HG02759 (cell line): ENCODE measurements around the gene TOM1L2.
"Not testable (repeated sequence)": the region's sequence is repeated elsewhere in the genome, so short reads cannot be mapped to it uniquely, and the experiment has no call there.

Source experiments
- ATAC-seq: cut with Tn5 transposase; IDR thresholded peaks from one replicate; pipeline ENCODE4 v1.9.1; 2021; ENCODE audit warnings: mild to moderate bottlenecking, moderate library complexity; ENCODE audit not compliant: unreplicated experiment

TOM1L2 gene

DNA sequence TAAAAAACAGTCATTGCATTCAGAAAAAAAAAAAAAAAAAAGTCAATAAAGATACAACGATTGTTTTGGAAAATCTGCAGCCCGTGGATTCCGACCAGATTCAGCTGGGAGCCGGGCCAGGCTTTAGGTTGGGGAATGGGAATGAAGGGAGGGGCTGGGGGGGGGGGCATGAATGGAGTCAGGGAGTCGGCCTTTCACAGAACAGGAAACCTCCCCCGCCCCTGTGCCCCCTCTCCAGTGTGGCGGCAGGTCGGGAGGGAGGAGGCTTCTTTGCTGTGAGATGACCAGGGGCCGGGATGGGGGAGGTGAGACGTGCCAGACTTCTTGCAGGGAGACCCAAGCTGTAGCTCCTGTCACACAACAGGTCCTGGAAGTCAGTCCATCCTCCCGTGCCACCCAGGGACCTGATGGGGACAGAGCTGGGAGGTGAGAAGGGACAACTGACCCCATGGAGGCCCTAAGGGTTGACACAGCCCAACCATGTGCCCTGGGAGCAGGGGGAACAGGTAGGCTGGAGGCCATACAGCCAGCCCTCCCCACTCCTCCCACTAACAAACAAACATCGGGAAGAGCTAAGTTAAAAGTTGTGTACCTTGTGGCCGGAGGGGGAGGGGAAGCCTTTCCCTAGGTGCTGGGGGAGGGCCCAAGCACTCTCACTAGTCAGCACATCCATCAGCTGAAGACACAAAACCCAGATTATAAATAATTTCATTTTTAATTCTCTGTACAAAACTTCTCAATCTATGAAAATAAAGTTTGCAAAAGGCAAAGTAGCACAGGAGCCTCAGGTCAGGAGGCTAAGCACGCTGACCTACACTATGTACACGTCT, 160.6 kb downstream of the TOM1L2 start:
- ATAC-seq, result no peak

- no peak for ATAC-seq
These were observed 161.3 kb downstream of the TOM1L2 start for GRCh38 chr17:17810895-17811248.

- no peak for ATAC-seq
These were observed 161.9 kb downstream of the TOM1L2 start for GRCh38 chr17:17810084-17810894.

GRCh38 chr17:17809531-17810083, 162.6 kb downstream of the TOM1L2 start:
- no peak for ATAC-seq

DNA sequence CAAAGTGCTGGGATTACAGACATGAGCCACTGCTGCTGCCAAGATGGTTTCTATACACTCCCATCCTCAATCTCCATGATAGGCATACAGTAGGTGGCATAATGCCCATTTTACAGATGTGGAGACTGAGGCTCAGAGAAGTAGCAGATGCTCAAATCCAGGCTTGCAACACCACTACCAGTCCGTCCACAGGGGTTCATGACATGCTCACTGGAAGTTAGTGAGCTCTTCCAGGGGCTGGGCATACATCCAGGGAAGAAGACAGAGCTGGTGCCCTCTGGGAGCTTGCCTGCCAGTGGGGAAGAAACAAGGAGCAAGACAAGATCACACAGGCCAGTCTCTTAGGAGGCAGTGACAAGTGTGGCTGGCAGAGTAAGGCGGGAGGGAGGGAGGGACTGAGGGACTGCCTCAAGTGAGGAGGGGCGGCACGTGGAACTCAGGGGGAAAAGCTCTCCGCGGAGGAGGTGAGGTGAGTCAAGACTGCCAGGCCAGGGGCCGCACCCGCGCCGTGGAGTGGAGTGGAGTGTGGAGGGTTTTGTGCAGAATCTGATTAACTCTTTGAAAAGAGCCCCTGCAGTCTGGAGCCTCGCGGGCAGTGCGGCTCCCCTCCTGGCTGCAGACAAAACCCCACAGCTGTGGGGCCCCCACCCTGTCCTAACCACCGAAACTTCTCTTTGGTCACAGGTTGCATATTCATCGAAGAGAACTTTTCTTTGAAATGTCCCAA, 163.3 kb downstream of the TOM1L2 start:
- ATAC-seq, result no peak

DNA sequence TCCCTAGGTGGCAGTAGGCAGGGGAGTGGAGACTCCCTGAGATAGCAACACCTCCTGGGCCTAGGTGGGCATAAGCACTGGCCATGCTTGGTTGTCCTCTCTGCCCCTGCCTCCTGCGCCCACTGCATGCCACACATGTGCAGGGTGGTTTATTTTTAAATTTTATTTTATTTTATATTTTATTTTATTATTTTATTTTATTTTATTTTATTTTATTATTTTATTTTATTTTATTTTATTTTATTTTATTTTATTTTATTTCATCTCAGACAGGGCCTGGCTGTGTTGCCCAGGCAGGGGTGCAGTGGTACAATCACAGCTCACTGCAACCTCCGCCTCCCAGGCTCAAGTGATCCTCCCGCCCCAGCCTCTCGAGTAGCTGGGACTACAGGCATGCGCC, 164.0 kb downstream of the TOM1L2 start:
- not testable (repeated sequence) for ATAC-seq

- no peak for ATAC-seq
These were observed 164.8 kb downstream of the TOM1L2 start for GRCh38 chr17:17807440-17807839.

- no peak for ATAC-seq
These were observed 165.5 kb downstream of the TOM1L2 start for GRCh38 chr17:17806611-17807274.

- no peak for ATAC-seq
These were observed 166.2 kb downstream of the TOM1L2 start for GRCh38 chr17:17806035-17806434.

DNA sequence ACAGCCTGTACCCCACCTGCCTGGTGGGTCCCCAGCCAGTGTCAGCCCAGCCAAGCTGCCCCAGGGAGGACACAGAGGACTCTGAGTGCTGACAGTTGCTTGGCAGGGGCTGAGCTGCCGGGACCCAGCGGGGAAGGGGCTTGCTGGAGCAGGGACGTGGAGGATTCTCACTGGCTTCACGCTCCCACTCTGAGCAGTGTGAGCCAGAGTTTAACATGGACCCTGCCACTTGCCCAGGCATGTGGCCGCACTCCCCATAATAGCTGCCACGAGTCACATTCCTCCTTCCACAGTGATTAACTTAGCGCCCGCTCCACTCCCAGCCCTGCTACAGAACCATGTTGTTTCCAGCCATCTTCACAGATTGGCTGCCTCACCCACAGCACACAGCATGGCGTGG, 166.6 kb downstream of the TOM1L2 start:
- no peak for ATAC-seq

- no peak for ATAC-seq
These were observed 168.2 kb downstream of the TOM1L2 start for GRCh38 chr17:17804007-17804406.

DNA sequence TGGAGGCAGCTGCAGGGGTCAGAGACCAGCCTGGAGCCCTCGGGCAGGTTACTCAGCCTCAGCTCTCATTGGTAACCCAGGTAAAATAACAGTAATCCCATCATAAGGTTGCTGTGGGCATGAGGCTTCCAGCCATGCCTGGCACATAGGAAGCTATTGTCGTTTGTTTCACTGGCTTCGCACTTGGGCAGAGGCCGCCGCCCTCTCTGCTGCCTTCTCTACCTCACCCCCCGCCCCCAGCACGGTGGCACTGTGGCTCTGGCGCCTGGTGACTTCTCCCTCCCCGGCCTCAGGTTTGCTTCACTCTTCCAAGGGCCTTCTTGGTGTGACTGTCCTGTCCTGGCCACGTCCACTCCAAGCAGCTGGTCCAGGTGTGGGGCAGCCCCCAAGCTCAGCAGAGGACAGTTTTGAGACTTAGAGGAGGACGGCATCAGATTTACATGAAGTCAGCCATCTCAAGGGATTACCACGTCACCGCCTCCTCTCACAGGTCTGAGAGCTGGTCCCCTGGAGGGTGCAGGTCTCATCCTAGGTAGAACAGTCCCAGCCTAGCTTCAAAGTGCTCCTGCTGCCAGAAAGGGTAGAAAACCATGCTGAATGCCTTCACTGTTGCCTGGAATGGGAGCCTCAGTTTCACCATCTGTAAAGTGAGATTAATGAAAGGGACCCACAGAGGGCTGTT, 170.3 kb downstream of the TOM1L2 start:
- ATAC-seq, result no peak

DNA sequence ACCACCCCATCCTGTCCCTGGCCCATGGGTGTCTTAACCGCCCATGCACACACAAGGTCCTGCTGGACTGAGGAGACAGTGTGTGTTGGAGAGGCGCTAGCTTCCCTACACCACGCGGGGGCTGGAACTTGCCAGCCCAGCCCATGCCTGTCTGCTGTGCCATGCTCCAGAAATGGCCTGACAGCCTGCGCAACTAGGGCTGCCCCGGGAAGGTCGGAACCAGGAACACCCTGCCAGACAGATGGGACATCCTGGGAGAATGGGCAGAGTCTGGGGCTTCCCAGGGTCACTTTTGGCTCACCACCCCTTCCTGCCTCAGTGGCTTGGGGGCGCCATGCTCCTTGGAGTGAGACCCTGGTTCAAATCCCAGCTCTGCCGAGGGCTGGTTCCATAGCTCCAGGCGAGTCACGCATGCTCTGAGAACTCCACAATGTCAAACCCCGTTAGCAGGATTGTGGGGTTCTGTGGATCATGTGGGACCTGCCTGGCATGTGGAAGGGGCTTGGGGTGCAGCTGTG, 171.6 kb downstream of the TOM1L2 start:
- ATAC-seq, result no peak

DNA sequence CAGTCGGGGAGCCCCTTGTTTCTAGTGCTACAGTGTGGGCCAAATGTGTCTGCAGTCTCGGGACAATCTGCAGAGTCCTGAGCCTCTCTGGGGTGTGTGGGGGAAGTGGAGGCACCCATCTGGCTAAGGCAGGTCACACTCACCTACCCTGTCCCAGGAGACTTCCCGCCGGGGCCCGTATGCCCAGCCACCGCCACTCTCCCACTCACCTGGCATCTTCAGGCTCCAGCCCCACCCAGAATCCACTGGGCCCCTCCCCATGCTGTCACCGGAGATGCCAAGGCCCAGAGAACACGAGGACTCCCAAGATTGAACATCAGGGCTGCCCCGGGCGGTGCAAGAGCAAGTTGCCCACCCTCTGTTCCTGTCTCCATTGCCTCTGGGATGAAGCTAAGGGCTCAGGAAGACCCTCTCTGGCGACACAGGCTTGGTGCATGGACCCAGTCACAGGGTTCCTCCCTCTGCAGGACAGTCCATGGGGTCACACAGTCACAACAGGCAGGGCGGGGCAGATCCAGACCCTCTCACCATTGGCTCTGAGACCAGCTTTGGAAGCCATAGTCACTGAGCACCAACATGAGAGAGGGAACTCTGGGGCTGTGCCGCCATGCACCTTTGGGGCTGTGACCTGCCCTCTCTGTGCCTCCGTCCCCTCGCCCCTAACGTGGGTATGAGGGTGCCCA, 173.5 kb downstream of the TOM1L2 start:
- ATAC-seq, result no peak

GRCh38 chr17:17798010-17798556, 174.1 kb downstream of the TOM1L2 start:
- no peak for ATAC-seq

- no peak for ATAC-seq
These were observed 174.9 kb downstream of the TOM1L2 start for GRCh38 chr17:17797119-17797809.

- ATAC-seq, result no peak
These were observed 175.5 kb downstream of the TOM1L2 start for GRCh38 chr17:17796787-17797061.

DNA sequence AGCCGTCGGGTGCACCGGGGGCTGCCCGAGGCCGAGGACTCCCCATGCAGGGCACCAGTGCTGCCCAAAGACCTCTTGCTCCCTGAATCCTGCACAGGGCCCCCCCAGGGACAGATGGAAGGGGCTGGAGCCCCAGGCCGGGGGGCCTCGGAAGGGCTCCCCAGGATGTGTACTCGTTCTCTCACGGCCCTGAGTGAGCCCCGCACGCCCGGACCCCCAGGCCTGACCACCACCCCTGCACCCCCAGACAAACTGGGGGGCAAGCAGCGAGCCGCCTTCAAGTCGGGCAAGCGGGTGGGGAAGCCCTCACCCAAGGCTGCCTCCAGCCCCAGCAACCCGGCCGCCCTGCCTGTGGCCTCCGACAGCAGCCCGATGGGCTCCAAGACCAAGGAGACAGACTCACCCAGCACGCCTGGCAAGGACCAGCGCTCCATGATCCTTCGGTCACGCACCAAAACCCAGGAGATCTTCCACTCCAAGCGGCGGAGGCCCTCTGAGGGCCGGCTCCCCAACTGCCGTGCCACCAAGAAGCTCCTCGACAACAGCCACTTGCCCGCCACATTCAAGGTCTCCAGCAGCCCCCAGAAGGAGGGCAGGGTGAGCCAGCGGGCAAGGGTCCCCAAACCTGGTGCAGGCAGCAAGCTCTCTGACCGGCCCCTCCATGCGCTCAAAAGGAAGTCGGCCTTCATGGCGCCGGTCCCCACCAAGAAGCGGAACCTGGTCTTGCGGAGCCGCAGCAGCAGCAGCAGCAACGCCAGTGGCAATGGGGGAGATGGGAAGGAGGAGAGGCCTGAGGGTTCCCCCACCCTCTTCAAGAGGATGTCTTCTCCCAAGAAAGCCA, 176.0 kb downstream of the TOM1L2 start:
- no peak for ATAC-seq
